HEK293 (cell line): ENCODE results near the gene MATN1.

Source experiments
- CTCF ChIA-PET: fragments of 350-600 bp; formaldehyde crosslinking; extraction: SDS; loops from one replicate; lab custom pipeline; 2021; ENCODE audit warnings: antibody characterized with exemption; lab: Yijun Ruan, JAX
- POLR2A ChIA-PET: fragments of 300-600 bp; formaldehyde crosslinking; extraction: SDS; loops from one replicate; lab custom pipeline; 2020; ENCODE audit warnings: antibody characterized with exemption, inconsistent platforms; lab: Yijun Ruan, JAX
- H3K27ac ChIP-seq: fragments of 200-500 bp; sonication (Bioruptor generic); 2 replicates; pipeline ENCODE4 v1.5.1; 2014; ENCODE audit warnings: low read depth, low read length, control low read depth, inconsistent platforms; ENCODE audit errors: extremely low read depth
- H3K36me3 ChIP-seq, 2 experiments: fragments of 200-500 bp in 1 of 2; sonication (Bioruptor generic) in 1 of 2; 1 replicate in 1 of 2; 2 replicates in 1 of 2; pipeline ENCODE4 v1.5.1; 2014 to 2017; ENCODE audit warnings: inconsistent platforms in 2 of 2, low read length in 2 of 2; ENCODE audit not compliant: control insufficient read depth in 2 of 2, insufficient read depth in 1 of 2
- H3K4me1 ChIP-seq: fragments of 200-500 bp; sonication (Bioruptor generic); 2 replicates; pipeline ENCODE4 v1.5.1; 2014; ENCODE audit warnings: mild to moderate bottlenecking, low read length, inconsistent platforms; ENCODE audit not compliant: control insufficient read depth, insufficient read depth
- H3K4me3 ChIP-seq: 2 replicates; pipeline ENCODE4 v1.5.1; 2011; ENCODE audit warnings: low read depth, mild to moderate bottlenecking, control low read depth, low read length, moderate library complexity
- H3K9me3 ChIP-seq: fragments of 200-500 bp; sonication (Bioruptor generic); 2 replicates; pipeline ENCODE4 v1.5.1; 2014; ENCODE audit warnings: low read depth, low read length, inconsistent platforms; ENCODE audit not compliant: control insufficient read depth, insufficient read depth
- INSM2 ChIP-seq: fragments of 450-650 bp; formaldehyde crosslinking; IDR thresholded peaks from 2 replicates; pipeline ENCODE4 v1.5.1; 2016; ENCODE audit warnings: missing biosample characterization, missing genetic modification characterization
- SCRT1 ChIP-seq: fragments of 450-650 bp; formaldehyde crosslinking; IDR thresholded peaks from 2 replicates; pipeline ENCODE4 v1.5.1; 2016; ENCODE audit warnings: missing biosample characterization, missing genetic modification characterization, borderline replicate concordance
- YY1 ChIP-seq: fragments of 450-650 bp; formaldehyde crosslinking; IDR thresholded peaks from 2 replicates; pipeline ENCODE4 v1.5.1; 2018; ENCODE audit warnings: missing biosample characterization, missing genetic modification characterization
- ZBTB10 ChIP-seq: fragments of 450-650 bp; formaldehyde crosslinking; IDR thresholded peaks from 2 replicates; pipeline ENCODE4 v1.5.1; 2016; ENCODE audit warnings: missing biosample characterization, missing genetic modification characterization
- ZBTB48 ChIP-seq: fragments of 450-650 bp; formaldehyde crosslinking; IDR thresholded peaks from 2 replicates; pipeline ENCODE4 v1.5.1; 2016; ENCODE audit warnings: missing biosample characterization, missing genetic modification characterization
- ZNF148 ChIP-seq: fragments of 450-650 bp; formaldehyde crosslinking; IDR thresholded peaks from 2 replicates; pipeline ENCODE4 v1.5.0; 2017; ENCODE audit warnings: missing biosample characterization, missing genetic modification characterization, borderline replicate concordance
- ZNF391 ChIP-seq: fragments of 450-650 bp; formaldehyde crosslinking; IDR thresholded peaks from 2 replicates; pipeline ENCODE4 v1.5.1; 2016; ENCODE audit warnings: low read depth, missing biosample characterization, missing genetic modification characterization, borderline replicate concordance
- ZNF580 ChIP-seq: fragments of 450-650 bp; formaldehyde crosslinking; IDR thresholded peaks from 2 replicates; pipeline ENCODE4 v1.5.1; 2016; ENCODE audit warnings: missing biosample characterization, missing genetic modification characterization
- ZNF76 ChIP-seq: fragments of 450-650 bp; formaldehyde crosslinking; IDR thresholded peaks from 2 replicates; pipeline ENCODE4; 2016; ENCODE audit warnings: low read depth, missing biosample characterization, missing genetic modification characterization, borderline replicate concordance
- ZSCAN5A ChIP-seq: fragments of 450-650 bp; formaldehyde crosslinking; IDR thresholded peaks from 2 replicates; pipeline ENCODE4 v1.5.1; 2016; ENCODE audit warnings: missing biosample characterization, missing genetic modification characterization

The MATN1 gene

GRCh38 chr1:30757352-30758120 is 34.2 kb upstream of the MATN1 start, which contains the start of gene LAPTM5:
Gene LAPTM5, minus strand, starts transcription at chr1:30757774. Its CDS starts 29 bp downstream, at chr1:30757745.
- no peak within 1 kb of the TSS for H3K4me3 ChIP-seq
- ChIA-PET CTCF (interaction anchor here (0.6 to 1.2 kb wide), 3 partner anchors 22 to 1372 kb away, joined by 4 to 12 read pairs (median 4); no protein-coding TSS in a partner anchor), POLR2A (interaction anchor here (1.3 kb wide), 1 partner anchor 30 kb away, joined by 3 read pairs; no protein-coding TSS in a partner anchor)
- TF ChIP-seq YY1 (tag by site-specific recombination) (no peak), ZNF148 (tag by site-specific recombination) (no peak), ZNF580 (tag by site-specific recombination) (no peak), ZBTB10 (tag by site-specific recombination) (no peak), INSM2 (tag by site-specific recombination) (no peak), ZBTB48 (tag by site-specific recombination) (no peak), ZNF76 (tag by site-specific recombination) (no peak), ZSCAN5A (no peak), ZNF391 (no peak)
- H3K27ac ChIP-seq, result no peak within 1 kb of the TSS
- no peaks in the 10 kb centered on the region for H3K4me1 ChIP-seq
- no peaks in the 10 kb centered on the region for H3K9me3 ChIP-seq
- H3K36me3 ChIP-seq, result no peaks in the 10 kb centered on the region

GRCh38 chr1:30756545-30757351 is 33.4 kb upstream of the MATN1 start:
- no peak for TF ChIP-seq SCRT1
- Histone ChIP-seq H3K4me3 (no peak overlapping the region), H3K36me3 (no peaks in the 10 kb centered on the region), H3K4me1 (no peaks in the 10 kb centered on the region), H3K9me3 (no peaks in the 10 kb centered on the region), H3K27ac (no peak overlapping the region)
- ChIA-PET POLR2A (interaction anchor here (0.6 kb wide), 1 partner anchor 312 kb away, joined by 3 read pairs; no protein-coding TSS in a partner anchor), CTCF (no interaction called here)
